ENCODE measurements around the gene GINS2. TPM values are rescaled to one million over a fixed set of nuclear protein-coding genes. Genes with fewer than 3 reads are reported as not detected.
A peak's percentile ranks its signal among the peaks of the same experiment; 100 is the strongest.

GINS2 gene
- total and polyA plus RNA-seq, 8 donors: 0.37 to 1.9 (median 0.79) TPM

- Histone ChIP-seq H3K36me3 (peaks cover 8 to 80% (median 56%) of the 10 kb centered on the region in 3 donors), H3K27me3 (no peaks in the 10 kb centered on the region), H3K9me3 (no peaks in the 10 kb centered on the region), H3K4me3 (no peak overlapping the region), H3K4me1 (no peaks in the 10 kb centered on the region), H3K27ac (no peak overlapping the region)
- WGBS, 2 donors: 92 to 94% methylated on average over 19 to 21 of the region's 21 CpGs
- intact Hi-C loops (cut with DNase I): loop anchor here in 1 of 3 donors (5.0 kb wide), 1 partner anchor 65 kb away; no protein-coding TSS in a partner anchor
- FAIRE-seq: no peak
- peak in 3 of 6 donors; percentile 21 to 67 (median 42) for DNase-seq
- ATAC-seq: no peak
- TF ChIP-seq CTCF (IDR thresholded peaks at IDR 0.05): no peak
Observed at GRCh38 chr16:85657267-85657650, 31.5 kb downstream of the GINS2 start.

GRCh38 chr16:85656351-85657266 lies 32.1 kb downstream of the GINS2 start:
- H3K27ac ChIP-seq: no peak overlapping the region
- DNase-seq (peak in 3 of 6 donors; percentile 24 to 71 (median 36)), ATAC-seq (no peak), FAIRE-seq (no peak)
- WGBS, 2 donors: 94 to 95% methylated on average over 59 of the region's 59 CpGs
- no peaks in the 10 kb centered on the region for H3K9me3 ChIP-seq
- H3K36me3 ChIP-seq: peaks cover 4 to 73% (median 55%) of the 10 kb centered on the region in 3 donors
- H3K4me1 ChIP-seq: peaks cover 0 to 3% (median 0%) of the 10 kb centered on the region in 3 donors
- intact Hi-C loops (cut with DNase I): loop anchor here in 1 of 3 donors (5.0 kb wide), 1 partner anchor 66 kb away; no protein-coding TSS in a partner anchor
- TF ChIP-seq CTCF (IDR thresholded peaks at IDR 0.05): no peak
- no peaks in the 10 kb centered on the region for H3K27me3 ChIP-seq
- no peak overlapping the region for H3K4me3 ChIP-seq

GRCh38 chr16:85655216-85656129 lies 33.3 kb downstream of the GINS2 start:
- no peak for TF ChIP-seq CTCF (IDR thresholded peaks at IDR 0.05)
- 91 to 93% methylated on average over 35 of the region's 35 CpGs for WGBS, 2 donors
- FAIRE-seq: no peak
- no peak for ATAC-seq
- H3K4me1 ChIP-seq: peaks cover 0 to 3% (median 0%) of the 10 kb centered on the region in 3 donors
- no peak overlapping the region for H3K27ac ChIP-seq
- DNase-seq: peak in 2 of 6 donors; percentile 28 to 74
- no peaks in the 10 kb centered on the region for H3K9me3 ChIP-seq
- no peak overlapping the region for H3K4me3 ChIP-seq
- intact Hi-C loops (cut with DNase I): loop anchor here in 1 of 3 donors (5.0 kb wide), 1 partner anchor 67 kb away; no protein-coding TSS in a partner anchor
- H3K27me3 ChIP-seq: no peaks in the 10 kb centered on the region
- peaks cover 4 to 62% (median 46%) of the 10 kb centered on the region in 3 donors for H3K36me3 ChIP-seq

- Histone ChIP-seq H3K9me3 (no peaks in the 10 kb centered on the region), H3K4me3 (no peak overlapping the region), H3K27me3 (no peaks in the 10 kb centered on the region), H3K4me1 (peaks cover 0 to 3% (median 0%) of the 10 kb centered on the region in 3 donors), H3K36me3 (peaks cover 4 to 68% (median 46%) of the 10 kb centered on the region in 3 donors), H3K27ac (no peak overlapping the region)
- 91 to 94% methylated on average over 41 of the region's 41 CpGs for WGBS, 2 donors
- no peak for TF ChIP-seq CTCF (IDR thresholded peaks at IDR 0.05)
- intact Hi-C loops (cut with DNase I): loop anchor here in 1 of 3 donors (5.0 kb wide), 1 partner anchor 68 kb away; no protein-coding TSS in a partner anchor
- DNase-seq (peak in 2 of 6 donors; percentile 46 to 79), ATAC-seq (no peak), FAIRE-seq (no peak)
Observed at GRCh38 chr16:85654251-85655095, 34.3 kb downstream of the GINS2 start.

All from pancreas (tissue), 10 donors.